H9 (cell line): ENCODE results near the gene DENR. TPM values are rescaled to one million over a fixed set of nuclear protein-coding genes. Genes with fewer than 3 reads are reported as not detected.

Source experiments
- DNase-seq: peaks from one replicate; pipeline ENCODE4 v3.0.0-alpha.2; 2017
- H2AFZ ChIP-seq: one replicate; pipeline ENCODE4 v1.6.1; 2013; ENCODE audit warnings: mild to moderate bottlenecking, low read length, control low read depth, moderate library complexity
- H2AK5ac ChIP-seq: 2 replicates; pipeline ENCODE4 v1.6.1; 2013; ENCODE audit warnings: low read length, control low read depth, mixed read lengths; ENCODE audit not compliant: insufficient read length
- H2BK120ac ChIP-seq: one replicate; pipeline ENCODE4 v1.6.1; 2013; ENCODE audit warnings: low read depth, mild to moderate bottlenecking, low read length, control low read depth, inconsistent platforms; ENCODE audit not compliant: poor library complexity, severe bottlenecking
- H2BK12ac ChIP-seq: 2 replicates; pipeline ENCODE4 v1.6.1; 2013; ENCODE audit warnings: low read length, control low read depth, mixed read lengths, low read depth; ENCODE audit not compliant: insufficient read length
- H2BK15ac ChIP-seq: 2 replicates; pipeline ENCODE4 v1.6.1; 2013; ENCODE audit warnings: low read depth, low read length, control low read depth
- H2BK20ac ChIP-seq: one replicate; pipeline ENCODE4 v1.6.1; 2013; ENCODE audit warnings: low read depth, mild to moderate bottlenecking, low read length, control low read depth, inconsistent platforms; ENCODE audit not compliant: poor library complexity, severe bottlenecking
- H2BK5ac ChIP-seq: 2 replicates; pipeline ENCODE4 v1.6.1; 2013; ENCODE audit warnings: low read length, control low read depth, mixed read lengths; ENCODE audit not compliant: insufficient read length
- H3K14ac ChIP-seq: 2 replicates; pipeline ENCODE4 v1.6.1; 2013; ENCODE audit warnings: low read length, control low read depth; ENCODE audit not compliant: insufficient read depth
- H3K18ac ChIP-seq: 2 replicates; pipeline ENCODE4 v1.6.1; 2013; ENCODE audit warnings: low read depth, mild to moderate bottlenecking, mixed read lengths, low read length, control low read depth; ENCODE audit not compliant: insufficient read length
- H3K23ac ChIP-seq: 2 replicates; pipeline ENCODE4 v1.6.1; 2013; ENCODE audit warnings: low read length, control low read depth, mixed read lengths, low read depth; ENCODE audit not compliant: insufficient read length
- H3K23me2 ChIP-seq: 2 replicates; pipeline ENCODE4 v1.6.1; 2013; ENCODE audit warnings: low read depth, mild to moderate bottlenecking, mixed read lengths, low read length, control low read depth; ENCODE audit not compliant: insufficient read length, poor library complexity, severe bottlenecking
- H3K27ac ChIP-seq: 2 replicates; pipeline ENCODE4 v1.5.1; 2013; ENCODE audit warnings: low read length, control low read depth, mixed read lengths, low read depth; ENCODE audit not compliant: insufficient read length
- H3K27me3 ChIP-seq: 2 replicates; pipeline ENCODE4 v1.6.1; 2013; ENCODE audit warnings: low read length, control low read depth, inconsistent platforms; ENCODE audit not compliant: insufficient read depth
- H3K4ac ChIP-seq: 2 replicates; pipeline ENCODE4 v1.6.1; 2013; ENCODE audit warnings: low read depth, mild to moderate bottlenecking, control low read depth, inconsistent platforms, low read length, moderate library complexity
- H3K4me1 ChIP-seq: 2 replicates; pipeline ENCODE4 v1.6.1; 2013; ENCODE audit warnings: low read length, control low read depth, inconsistent platforms; ENCODE audit not compliant: insufficient read depth
- H3K4me2 ChIP-seq: 2 replicates; pipeline ENCODE4 v1.6.1; 2013; ENCODE audit warnings: low read length, control low read depth, mixed read lengths; ENCODE audit not compliant: insufficient read length, insufficient read depth
- H3K56ac ChIP-seq: 2 replicates; pipeline ENCODE4 v1.6.1; 2013; ENCODE audit warnings: low read depth, mild to moderate bottlenecking, mixed read lengths, low read length, control low read depth; ENCODE audit not compliant: insufficient read length
- H3K79me1 ChIP-seq: 2 replicates; pipeline ENCODE4 v1.6.1; 2013; ENCODE audit warnings: low read depth, mild to moderate bottlenecking, moderate library complexity, low read length, control low read depth, inconsistent platforms; ENCODE audit not compliant: insufficient read depth, poor library complexity, severe bottlenecking
- H3K79me2 ChIP-seq: 2 replicates; pipeline ENCODE4 v1.6.1; 2013; ENCODE audit warnings: low read length, control low read depth, inconsistent platforms; ENCODE audit not compliant: insufficient read depth
- H3K9ac ChIP-seq: 2 replicates; pipeline ENCODE4 v1.6.1; 2013; ENCODE audit warnings: low read length, control low read depth, mixed read lengths; ENCODE audit not compliant: insufficient read length; ENCODE audit errors: extremely low read depth
- H3K9me3 ChIP-seq: one replicate; pipeline ENCODE4 v1.6.1; 2013; ENCODE audit warnings: low read depth, low read length, inconsistent platforms; ENCODE audit not compliant: control insufficient read depth
- H3T11ph ChIP-seq: one replicate; pipeline ENCODE4 v1.6.1; 2013; ENCODE audit warnings: mild to moderate bottlenecking, low read length, control low read depth, inconsistent platforms
- H4K20me1 ChIP-seq: one replicate; pipeline ENCODE4 v1.6.1; 2013; ENCODE audit not compliant: control insufficient read depth, insufficient read length, insufficient read depth
- H4K5ac ChIP-seq: 2 replicates; pipeline ENCODE4 v1.6.1; 2013; ENCODE audit warnings: low read depth, mild to moderate bottlenecking, mixed read lengths, low read length, control low read depth; ENCODE audit not compliant: insufficient read length
- H4K8ac ChIP-seq: replicated peaks from 2 replicates; pipeline ENCODE4 v1.6.1; 2013; ENCODE audit warnings: low read length, control low read depth, mixed read lengths, low read depth; ENCODE audit not compliant: insufficient read length
- H4K91ac ChIP-seq: 2 replicates; pipeline ENCODE4 v1.6.1; 2013; ENCODE audit warnings: low read depth, mild to moderate bottlenecking, moderate library complexity, mixed read lengths, low read length, control low read depth; ENCODE audit not compliant: insufficient read length
- H3K27ac Mint-ChIP-seq, 3 experiments: 2 replicates in 2 of 3; 3 replicates in 1 of 3; pipeline ENCODE4 v1.8.0; 2020 to 2021; ENCODE audit warnings: mixed read lengths in 3 of 3, mild to moderate bottlenecking in 1 of 3, moderate library complexity in 1 of 3
- H3K27me3 Mint-ChIP-seq: 2 replicates; pipeline ENCODE4 v1.8.0; 2021; ENCODE audit warnings: low read depth, mild to moderate bottlenecking, moderate library complexity, mixed read lengths
- H3K36me3 Mint-ChIP-seq, 3 experiments: 2 replicates in 2 of 3; 3 replicates in 1 of 3; pipeline ENCODE4 v1.8.0; 2020 to 2021; ENCODE audit warnings: low read depth in 3 of 3, mixed read lengths in 3 of 3; ENCODE audit not compliant: insufficient read depth in 1 of 3
- H3K4me1 Mint-ChIP-seq, 2 experiments: 2 replicates each; pipeline ENCODE4 v1.8.0; 2020; ENCODE audit warnings: mixed read lengths in 2 of 2
- H3K4me3 Mint-ChIP-seq, 2 experiments: 2 replicates in 1 of 2; 3 replicates in 1 of 2; pipeline ENCODE4 v1.8.0; 2020 to 2021; ENCODE audit warnings: mild to moderate bottlenecking in 2 of 2, mixed read lengths in 2 of 2, moderate library complexity in 1 of 2
- H3K9me3 Mint-ChIP-seq, 2 experiments: 2 replicates in 1 of 2; 3 replicates in 1 of 2; pipeline ENCODE4 v1.8.0; 2020; ENCODE audit warnings: mild to moderate bottlenecking in 2 of 2, mixed read lengths in 2 of 2, moderate library complexity in 1 of 2
- WGBS: extraction: QIAGEN DNeasy Blood & Tissue Kit; methylation state at CpG from one replicate; pipeline ENCODE4 v1.1.7; 2013; ENCODE audit warnings: missing lambda C conversion rate, low lambda C conversion rate, mixed read lengths; ENCODE audit not compliant: insufficient read length; ENCODE audit errors: extremely low coverage; 5-methylcytosine and 5-hydroxymethylcytosine counted together
- total RNA-seq: library from RNA; stranded (reverse); gene quantifications from 2 replicates; pipeline ENCODE4 v1.2.1, GENCODE V29; 2021
- TF ChIP-seq, protein P1 (sequence below): fragments of 200-600 bp; sonication (generic); conservative IDR thresholded peaks from 3 replicates; pipeline ENCODE4 v1.8.0; 2021; ENCODE audit warnings: antibody characterized with exemption, mild to moderate bottlenecking

Gene DENR
- total RNA-seq, 1 experiment from 2014 or later = 104 TPM

DNA sequence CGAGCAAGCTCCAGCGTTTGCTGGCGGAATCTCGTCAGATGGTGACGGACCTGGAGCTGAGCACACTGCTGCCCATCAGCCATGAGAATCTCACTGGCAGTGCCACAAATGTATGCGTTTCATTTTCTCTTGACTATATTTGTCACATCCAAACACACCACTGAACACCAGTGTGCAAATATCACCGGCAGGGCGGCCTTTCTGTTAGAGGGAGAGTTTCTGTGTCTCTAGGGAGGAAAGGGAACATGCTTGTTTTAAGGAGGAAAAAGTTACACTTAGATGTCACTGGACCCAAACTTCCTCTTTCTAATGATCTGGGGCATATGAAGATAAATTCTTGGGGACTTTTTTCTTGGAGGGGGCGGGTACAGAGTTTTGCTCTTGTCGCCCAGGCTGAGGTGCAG, 60.7 kb downstream of the DENR start:
- no peak overlapping the region for H3K27ac Mint-ChIP-seq
- Histone ChIP-seq H3K18ac (no peak overlapping the region), H3K27ac (no peak overlapping the region), H2BK12ac (no peak overlapping the region), H2BK120ac (no peak overlapping the region), H3K14ac (no peak overlapping the region), H2AK5ac (no peak overlapping the region), H4K91ac (no peak overlapping the region), H3K9ac (no peak overlapping the region), H2BK20ac (no peak overlapping the region), H3K9me3 (no peaks in the 10 kb centered on the region), H2AFZ (no peak overlapping the region), H3T11ph (no peak overlapping the region), H2BK15ac (no peak overlapping the region), H4K5ac (no peak overlapping the region), H3K4ac (no peak overlapping the region), H2BK5ac (no peak overlapping the region), H3K4me1 (no peaks in the 10 kb centered on the region), H4K8ac (no peak overlapping the region), H3K23ac (no peak overlapping the region), H3K79me1 (no peaks in the 10 kb centered on the region), H3K27me3 (no peaks in the 10 kb centered on the region), H4K20me1 (no peaks in the 10 kb centered on the region), H3K79me2 (no peaks in the 10 kb centered on the region), H3K56ac (no peak overlapping the region), H3K23me2 (no peaks in the 10 kb centered on the region), H3K4me2 (no peak overlapping the region)
- H3K9me3 Mint-ChIP-seq = no peaks in the 10 kb centered on the region
- TF ChIP-seq, protein P1, sequence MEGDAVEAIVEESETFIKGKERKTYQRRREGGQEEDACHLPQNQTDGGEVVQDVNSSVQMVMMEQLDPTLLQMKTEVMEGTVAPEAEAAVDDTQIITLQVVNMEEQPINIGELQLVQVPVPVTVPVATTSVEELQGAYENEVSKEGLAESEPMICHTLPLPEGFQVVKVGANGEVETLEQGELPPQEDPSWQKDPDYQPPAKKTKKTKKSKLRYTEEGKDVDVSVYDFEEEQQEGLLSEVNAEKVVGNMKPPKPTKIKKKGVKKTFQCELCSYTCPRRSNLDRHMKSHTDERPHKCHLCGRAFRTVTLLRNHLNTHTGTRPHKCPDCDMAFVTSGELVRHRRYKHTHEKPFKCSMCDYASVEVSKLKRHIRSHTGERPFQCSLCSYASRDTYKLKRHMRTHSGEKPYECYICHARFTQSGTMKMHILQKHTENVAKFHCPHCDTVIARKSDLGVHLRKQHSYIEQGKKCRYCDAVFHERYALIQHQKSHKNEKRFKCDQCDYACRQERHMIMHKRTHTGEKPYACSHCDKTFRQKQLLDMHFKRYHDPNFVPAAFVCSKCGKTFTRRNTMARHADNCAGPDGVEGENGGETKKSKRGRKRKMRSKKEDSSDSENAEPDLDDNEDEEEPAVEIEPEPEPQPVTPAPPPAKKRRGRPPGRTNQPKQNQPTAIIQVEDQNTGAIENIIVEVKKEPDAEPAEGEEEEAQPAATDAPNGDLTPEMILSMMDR = no peak
- DNase-seq = no peak
- no peak overlapping the region for H3K4me3 Mint-ChIP-seq
- no peaks in the 10 kb centered on the region for H3K4me1 Mint-ChIP-seq
- H3K27me3 Mint-ChIP-seq = peaks cover 3% of the 10 kb centered on the region; the same call in 1 of the 2 replicates
- WGBS = no CpG with 5 or more reads among the region's 10 CpGs
- H3K36me3 Mint-ChIP-seq = no peaks in the 10 kb centered on the region
